Choroid plexus epithelial cell (primary cell): Measurements from ENCODE around the gene SIVA1.

ENCODE experiments used
- DNase-seq: peaks from one replicate; pipeline ENCODE4 v3.0.0-alpha.2; 2010; ENCODE audit warnings: low read depth
- H3K4me3 ChIP-seq: 2 replicates; pipeline ENCODE4 v1.5.1; 2011; ENCODE audit warnings: low read depth, mild to moderate bottlenecking, control low read depth, low read length, moderate library complexity
- TF ChIP-seq, protein P1 (sequence below): conservative IDR thresholded peaks from 2 replicates; pipeline ENCODE4 v1.5.1; 2011; ENCODE audit warnings: low read depth, mild to moderate bottlenecking, control low read depth, inconsistent platforms, low read length, moderate library complexity

Gene SIVA1

DNA sequence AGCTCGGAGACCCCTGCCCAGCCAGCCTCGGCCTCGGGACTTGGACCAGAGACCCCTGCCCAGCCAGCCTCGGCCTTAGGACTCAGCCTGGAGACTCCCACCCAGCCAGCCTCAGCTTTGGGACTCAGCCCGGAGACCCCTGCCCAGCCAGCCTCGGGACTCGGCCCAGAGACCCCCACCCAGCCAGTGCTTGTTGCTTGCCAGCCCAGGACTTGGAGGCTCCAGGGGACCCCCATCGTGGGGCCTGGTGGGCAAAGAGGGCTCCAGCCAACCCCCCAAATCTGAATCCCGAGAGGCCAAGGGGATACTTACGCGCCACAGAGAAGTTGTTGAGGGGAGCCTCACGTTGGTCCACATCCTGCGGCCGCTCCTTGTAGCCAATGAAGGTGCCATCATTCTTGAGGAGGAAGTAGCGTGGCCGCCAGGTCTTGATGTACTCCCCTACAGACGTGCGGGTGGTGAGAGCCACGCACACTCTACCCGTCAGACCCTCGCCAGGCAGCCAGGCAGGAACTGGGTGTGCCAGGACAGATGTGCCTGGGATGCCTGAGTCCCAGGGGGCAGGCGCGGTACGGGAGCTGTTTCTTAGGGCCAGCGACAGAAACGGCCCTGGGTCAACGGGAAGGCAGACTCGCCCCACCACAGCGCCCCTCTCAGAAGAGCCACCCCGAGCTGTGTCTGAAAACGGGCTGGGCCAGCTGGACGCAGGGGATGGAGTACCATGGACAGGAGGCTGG lies 27.0 kb downstream of the SIVA1 start:
- DNase-seq, result no peak
- TF ChIP-seq, protein P1, sequence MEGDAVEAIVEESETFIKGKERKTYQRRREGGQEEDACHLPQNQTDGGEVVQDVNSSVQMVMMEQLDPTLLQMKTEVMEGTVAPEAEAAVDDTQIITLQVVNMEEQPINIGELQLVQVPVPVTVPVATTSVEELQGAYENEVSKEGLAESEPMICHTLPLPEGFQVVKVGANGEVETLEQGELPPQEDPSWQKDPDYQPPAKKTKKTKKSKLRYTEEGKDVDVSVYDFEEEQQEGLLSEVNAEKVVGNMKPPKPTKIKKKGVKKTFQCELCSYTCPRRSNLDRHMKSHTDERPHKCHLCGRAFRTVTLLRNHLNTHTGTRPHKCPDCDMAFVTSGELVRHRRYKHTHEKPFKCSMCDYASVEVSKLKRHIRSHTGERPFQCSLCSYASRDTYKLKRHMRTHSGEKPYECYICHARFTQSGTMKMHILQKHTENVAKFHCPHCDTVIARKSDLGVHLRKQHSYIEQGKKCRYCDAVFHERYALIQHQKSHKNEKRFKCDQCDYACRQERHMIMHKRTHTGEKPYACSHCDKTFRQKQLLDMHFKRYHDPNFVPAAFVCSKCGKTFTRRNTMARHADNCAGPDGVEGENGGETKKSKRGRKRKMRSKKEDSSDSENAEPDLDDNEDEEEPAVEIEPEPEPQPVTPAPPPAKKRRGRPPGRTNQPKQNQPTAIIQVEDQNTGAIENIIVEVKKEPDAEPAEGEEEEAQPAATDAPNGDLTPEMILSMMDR, result no peak
- H3K4me3 ChIP-seq, result no peak overlapping the region

- H3K4me3 ChIP-seq, result no peak overlapping the region
- TF ChIP-seq, protein P1, result no peak
- DNase-seq, result no peak
Measured at GRCh38 chr14:104780513-104781030, 27.6 kb downstream of the SIVA1 start.

- no peak overlapping the region for H3K4me3 ChIP-seq
- DNase-seq, result no peak
- TF ChIP-seq, protein P1, result no peak
Measured at GRCh38 chr14:104781271-104782077, 28.5 kb downstream of the SIVA1 start.

DNA sequence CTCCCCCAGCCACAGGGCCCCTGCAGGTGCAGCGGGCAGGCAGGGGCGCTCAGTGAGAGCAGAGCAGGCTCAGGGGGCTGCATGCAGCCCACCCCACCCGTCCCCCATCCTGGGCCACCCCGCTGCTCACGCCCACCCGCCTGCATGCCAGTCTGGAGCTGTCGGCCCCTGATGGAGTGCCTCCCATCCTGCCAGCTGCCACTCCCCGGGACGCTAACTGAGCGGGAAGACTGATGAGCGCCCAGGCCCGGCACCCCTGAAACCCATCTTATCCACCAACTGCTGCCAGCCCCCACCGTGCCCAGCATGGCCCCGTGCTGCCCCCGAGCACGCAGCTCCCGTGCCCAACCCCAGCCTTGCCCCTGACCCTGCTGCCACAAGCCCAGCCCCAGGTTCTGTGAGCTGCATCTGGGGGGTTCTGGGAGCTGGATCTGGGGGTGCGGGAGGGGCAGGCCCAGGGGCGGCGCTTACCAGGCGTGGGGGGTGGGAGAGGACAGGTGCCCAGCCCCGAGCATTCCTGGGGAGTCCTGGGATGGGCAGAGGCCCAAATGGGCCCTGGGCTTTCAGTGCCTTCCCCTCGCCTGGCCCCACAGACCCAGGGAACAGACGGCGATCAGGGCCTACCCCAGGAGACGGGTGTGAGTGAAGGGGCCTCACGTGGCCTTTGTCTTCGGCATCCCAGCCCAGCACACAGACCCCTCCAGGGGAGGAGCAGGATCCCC lies 29.3 kb downstream of the SIVA1 start:
- TF ChIP-seq, protein P1, result no peak
- no peak overlapping the region for H3K4me3 ChIP-seq
- no peak for DNase-seq

- no peak for DNase-seq
- no peak overlapping the region for H3K4me3 ChIP-seq
- TF ChIP-seq, protein P1, result no peak
Measured at GRCh38 chr14:104782808-104783139, 29.8 kb downstream of the SIVA1 start.

- H3K4me3 ChIP-seq, result no peak overlapping the region
- no peak for DNase-seq
- TF ChIP-seq, protein P1, result no peak
Measured at GRCh38 chr14:104783484-104784217, 30.7 kb downstream of the SIVA1 start.
